AG08395 (cell line): Measurements from ENCODE around the gene FBXO27.
"Not testable (repeated sequence)": the region's sequence is repeated elsewhere in the genome, so short reads cannot be mapped to it uniquely, and the experiment has no call there.

Source experiments
- DNase-seq: peaks from one replicate; pipeline ENCODE4 v3.0.0; 2012; ENCODE audit warnings: mixed read lengths, low spot score

The FBXO27 gene

GRCh38 chr19:39038098-39038497 lies 5.7 kb upstream of the FBXO27 start:
- DNase-seq = peak; percentile 77

GRCh38 chr19:39037194-39037593 lies 4.8 kb upstream of the FBXO27 start:
- no peak for DNase-seq

DNA sequence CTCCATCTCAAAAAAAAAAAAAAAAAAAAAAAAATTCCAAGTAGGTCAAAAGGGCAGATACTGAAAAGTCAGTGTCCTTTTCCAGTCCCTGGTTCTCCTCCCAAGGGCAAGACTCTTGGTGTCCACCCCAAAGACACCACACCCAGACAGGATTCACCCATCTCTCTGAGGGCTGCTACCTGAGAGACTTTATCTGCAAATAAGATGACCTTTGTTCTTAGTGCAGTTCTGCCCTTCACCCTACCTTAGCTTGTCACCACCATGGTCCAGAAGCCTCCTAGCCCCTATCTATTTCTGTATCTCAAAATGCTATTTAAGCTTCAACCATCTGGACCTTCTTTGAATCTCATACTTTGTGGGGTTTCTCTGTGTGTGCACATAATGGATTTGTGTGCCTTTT lies 4.2 kb upstream of the FBXO27 start:
- no peak for DNase-seq

DNA sequence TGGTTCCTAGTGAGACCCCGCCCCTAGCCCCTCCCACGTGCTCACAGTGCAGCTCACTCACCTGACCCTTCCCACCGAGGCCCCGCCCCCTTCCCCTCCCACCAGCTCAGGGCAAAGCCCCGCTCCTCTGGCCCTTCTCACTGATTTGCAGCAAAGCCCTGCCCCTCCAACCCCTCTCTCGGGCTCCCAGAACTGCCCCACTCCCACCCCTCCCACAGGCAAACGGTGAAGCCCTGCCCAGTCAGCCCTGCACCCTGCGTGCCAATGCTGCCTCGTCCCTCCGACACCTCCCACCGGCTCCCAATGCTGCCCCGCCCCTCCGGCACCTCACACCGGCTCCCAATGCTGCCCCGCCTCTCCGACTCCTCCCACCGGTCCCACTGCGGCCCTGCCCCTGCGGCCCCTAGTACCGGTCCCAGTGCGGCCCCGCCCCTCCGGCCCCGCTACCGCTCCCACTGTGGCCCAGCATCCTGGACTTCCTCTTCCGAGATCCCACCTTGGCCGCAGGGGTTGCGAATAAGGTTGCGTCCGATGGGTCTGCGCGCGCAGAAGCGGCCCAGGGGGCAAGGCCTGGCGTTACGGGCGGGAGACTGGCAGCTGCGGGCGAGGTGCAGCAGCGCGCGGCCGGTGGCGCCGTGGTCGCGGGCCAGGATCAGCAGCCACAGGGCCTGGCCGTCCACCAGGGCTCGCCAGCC lies 834 bp downstream of the FBXO27 start:
- DNase-seq = peak; percentile 59

DNA sequence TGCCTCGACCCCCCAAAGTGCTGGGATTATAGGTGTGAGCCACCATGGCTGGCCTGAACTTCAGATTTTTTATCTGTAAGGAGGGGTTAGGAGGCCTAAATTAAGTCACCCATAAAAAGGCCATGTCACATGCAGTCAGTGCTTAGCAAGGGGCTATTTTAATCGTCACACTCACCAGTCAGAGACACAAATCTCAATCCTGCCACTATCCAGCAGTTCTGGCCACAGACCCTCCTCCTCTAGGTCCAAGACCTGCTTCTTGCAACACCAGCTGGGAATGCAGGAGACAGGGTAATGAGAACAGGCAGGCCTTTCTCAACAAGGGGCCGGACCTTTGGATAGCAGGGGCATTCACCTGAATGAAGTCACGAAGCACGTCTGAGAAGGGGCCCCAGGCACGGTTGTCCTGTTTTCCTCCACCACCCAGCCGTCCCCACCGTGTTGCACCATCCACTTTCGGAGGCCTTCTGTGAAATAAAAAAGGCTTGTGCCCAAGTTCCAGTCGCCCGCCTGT lies 1.4 kb downstream of the FBXO27 start:
- DNase-seq = no peak

DNA sequence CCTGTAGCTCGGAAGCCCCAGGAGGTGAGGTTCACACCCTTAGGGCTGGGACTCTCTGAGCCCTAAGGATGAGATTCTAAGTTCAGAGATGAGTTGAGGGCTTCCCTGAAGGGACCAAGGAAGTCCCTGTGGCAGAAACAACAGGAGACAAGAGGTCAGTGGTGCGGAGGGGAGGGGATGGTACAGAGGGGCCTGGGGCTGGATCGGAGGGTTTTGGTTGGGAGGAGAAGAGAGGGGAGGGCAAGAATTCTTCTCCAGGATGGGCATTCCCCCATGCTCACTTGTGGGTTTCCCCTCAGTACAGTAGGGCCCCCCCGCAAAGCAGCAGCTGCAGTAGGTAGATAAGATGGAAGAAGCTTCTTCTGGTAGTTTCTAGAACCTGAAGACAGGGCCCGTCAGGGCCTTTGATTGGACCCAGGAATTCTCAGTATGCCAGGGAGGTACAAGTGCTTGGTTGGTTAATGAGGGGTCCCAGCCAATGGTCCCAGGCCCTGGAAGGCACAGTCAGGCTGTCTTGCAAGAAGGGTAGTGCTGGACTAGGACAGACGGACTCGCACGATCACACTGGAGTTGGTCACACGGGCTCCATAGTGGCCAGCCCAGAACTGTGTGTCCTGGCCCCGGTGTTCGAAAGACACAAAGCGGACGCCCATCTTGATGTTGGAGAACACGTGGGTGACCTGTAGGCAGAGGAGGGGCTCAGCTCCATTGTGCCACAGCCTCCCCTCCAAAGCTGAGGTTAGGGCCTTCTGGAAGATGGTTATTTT lies 7.3 kb downstream of the FBXO27 start:
- no peak for DNase-seq

GRCh38 chr19:39021063-39021462 lies 11.3 kb downstream of the FBXO27 start:
- DNase-seq = no peak

GRCh38 chr19:39017646-39018045 lies 14.7 kb downstream of the FBXO27 start:
- DNase-seq = no peak

- no peak for DNase-seq
Measured at GRCh38 chr19:39017026-39017425, 15.3 kb downstream of the FBXO27 start.

GRCh38 chr19:39014037-39014436 lies 18.3 kb downstream of the FBXO27 start:
- no peak for DNase-seq

- DNase-seq = no peak
Measured at GRCh38 chr19:39009001-39009400, 23.3 kb downstream of the FBXO27 start.

- DNase-seq = no peak
Measured at GRCh38 chr19:39008137-39008536, 24.2 kb downstream of the FBXO27 start.

GRCh38 chr19:39007096-39007495 lies 25.3 kb downstream of the FBXO27 start:
- no peak for DNase-seq

DNA sequence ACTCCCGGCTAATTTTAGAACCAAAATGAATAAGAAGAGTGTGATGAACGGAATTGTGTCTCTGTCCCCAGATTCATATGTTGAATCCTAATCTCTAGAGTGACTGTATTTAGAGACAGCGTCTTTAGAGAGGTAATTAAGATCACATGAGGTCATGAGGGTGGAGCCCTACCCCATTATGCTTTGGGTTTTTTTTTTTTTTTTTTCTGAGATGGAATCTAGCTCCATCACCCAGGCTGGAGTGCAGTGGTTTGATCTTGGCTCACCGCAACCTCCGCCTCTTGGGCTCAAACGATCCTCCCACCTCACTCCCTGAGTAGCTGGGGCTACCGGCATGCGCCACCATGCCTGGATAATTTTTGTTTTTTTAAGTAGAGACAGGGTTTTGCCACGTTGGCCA lies 27.9 kb downstream of the FBXO27 start:
- DNase-seq = no peak

DNA sequence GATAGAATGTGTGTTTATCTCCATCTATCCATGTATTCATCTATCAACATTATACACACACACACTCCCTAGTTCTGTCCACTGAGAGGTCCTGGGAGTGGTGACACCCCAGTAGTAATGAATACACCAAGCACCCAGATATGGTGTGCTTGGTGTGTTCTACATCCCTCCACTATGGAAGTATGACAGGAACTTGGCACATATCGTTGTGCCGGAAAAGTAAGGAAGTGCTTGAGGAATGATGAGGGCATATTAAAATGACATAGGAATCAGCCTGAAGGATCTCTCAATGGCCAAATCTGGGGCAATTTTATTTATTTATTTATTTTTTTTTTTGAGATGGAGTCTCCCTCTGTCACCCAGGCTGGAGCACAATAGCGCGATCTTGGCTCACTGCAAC lies 28.6 kb downstream of the FBXO27 start:
- DNase-seq = no peak

- no peak for DNase-seq
Measured at GRCh38 chr19:39003188-39003587, 29.2 kb downstream of the FBXO27 start.

DNA sequence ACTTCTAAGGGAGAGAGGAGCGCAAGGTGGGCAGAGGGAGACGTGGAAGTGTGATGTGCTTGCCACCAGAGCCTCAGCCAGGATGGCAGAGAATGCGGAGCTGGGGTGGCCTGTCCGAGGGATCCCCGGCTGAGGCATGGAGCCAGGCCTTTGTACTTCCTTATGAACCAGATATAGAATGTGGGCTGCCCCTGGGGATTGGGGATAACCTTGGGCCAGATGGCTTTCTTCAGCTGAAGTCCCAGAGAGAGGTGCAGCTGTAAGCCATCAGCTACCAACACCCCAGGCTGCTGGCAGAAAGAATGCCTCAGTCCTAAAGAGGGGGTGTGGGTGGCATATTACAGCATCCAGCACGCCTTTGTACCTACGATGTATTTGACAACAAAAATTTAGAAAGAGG lies 31.3 kb downstream of the FBXO27 start:
- no peak for DNase-seq

DNA sequence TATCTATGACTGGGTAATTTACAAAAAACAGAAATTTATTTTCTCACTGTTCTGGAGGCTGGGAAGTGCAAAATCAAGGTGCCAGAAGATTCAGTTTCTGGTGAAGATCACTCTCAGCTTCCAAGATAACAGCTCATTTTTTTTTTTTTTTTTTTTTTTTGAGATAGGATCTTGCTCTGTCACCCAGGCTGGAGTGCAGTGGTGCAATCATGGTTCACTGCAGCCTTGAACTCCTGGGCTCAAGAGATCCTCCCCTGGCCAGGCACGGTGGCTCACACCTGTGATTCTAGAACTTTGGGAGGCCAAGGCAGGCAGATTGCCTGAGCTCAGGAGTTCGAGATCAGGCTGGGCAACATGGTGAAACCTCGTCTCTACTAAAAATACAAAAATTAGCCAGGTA lies 34.8 kb downstream of the FBXO27 start:
- DNase-seq = not testable (repeated sequence)

DNA sequence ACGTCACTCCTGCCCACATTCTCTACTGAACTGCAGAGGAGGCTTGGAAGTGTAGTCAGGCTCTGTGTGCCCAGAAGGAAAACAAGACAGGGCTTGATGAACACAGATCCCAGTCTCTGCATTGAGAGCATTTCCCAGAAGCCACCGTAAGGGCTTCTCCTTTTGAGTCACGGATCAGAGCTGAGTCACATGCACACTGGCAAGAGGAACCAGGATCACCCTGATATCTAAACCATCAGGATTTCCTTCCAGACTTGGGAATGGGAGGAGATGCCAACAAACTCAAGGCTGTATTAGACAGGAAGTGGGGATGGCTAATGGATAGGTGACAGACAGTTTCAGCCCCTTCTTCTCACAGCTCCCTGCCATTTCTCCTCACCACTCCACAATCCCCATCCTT lies 39.1 kb downstream of the FBXO27 start:
- peak; percentile 67 for DNase-seq

DNA sequence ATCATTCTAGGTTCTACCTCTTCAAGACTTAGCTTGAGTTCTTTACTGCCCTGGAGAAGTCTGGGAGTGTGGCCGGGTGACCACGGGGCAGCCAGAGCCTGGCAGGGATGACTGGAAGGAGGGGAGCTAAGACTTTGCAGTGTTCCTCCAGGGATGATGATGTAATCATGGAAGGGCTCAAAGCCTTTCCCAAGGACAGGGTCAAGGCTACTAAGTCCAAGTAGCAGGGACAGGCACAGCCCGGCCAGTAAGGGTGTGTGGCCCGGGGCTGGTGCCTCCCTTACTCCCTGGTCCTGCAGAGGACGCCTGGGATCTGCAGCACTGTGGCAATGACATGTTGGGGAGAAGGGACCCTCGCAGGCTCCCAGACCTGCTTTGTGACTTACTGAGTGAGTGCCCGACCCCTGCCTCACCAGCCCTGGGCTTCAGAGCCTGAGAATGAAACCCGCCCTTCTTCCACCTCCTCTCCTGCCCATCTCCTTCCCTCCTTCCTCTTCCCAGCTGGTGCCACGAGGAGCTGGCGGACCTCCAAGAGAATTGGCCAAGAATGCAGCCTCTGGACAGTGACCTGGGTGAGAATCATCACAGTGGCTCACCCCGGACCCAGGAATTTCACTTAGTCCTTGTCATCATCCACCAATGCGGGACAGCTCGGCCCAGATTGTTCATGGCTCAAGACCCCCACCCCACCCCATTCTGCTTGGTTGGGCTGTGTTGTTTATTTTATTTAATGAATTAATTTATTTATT lies 41.2 kb downstream of the FBXO27 start:
- peak; percentile 38 for DNase-seq

- not testable (repeated sequence) for DNase-seq
Measured at GRCh38 chr19:38989614-38990013, 42.7 kb downstream of the FBXO27 start.

DNA sequence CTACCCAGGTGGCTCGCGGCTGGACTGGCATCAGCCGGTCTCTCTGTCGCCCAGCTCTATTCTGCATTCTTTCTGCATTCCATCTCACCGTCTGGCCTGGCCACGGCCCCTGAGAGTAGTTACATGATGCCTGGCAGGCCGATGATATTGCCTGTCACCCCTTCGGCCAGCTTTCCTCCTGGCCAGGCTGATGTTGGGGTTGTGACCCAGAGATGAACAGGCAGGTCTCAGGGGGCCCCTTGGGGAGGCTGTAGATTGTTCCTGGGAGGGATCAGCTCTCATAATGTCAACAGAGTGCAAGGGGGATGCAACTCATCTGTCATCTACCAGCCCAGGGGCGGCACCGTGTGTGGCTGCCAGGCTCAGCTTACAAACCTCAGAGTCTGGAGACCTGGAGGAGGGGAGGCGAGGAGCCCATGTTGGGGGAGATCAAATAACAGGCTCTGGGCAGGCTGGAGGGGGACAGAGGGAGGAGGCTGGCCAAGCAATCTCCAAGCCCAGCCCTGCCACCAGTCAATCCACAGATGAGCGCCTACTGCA lies 43.2 kb downstream of the FBXO27 start:
- peak; percentile 26 for DNase-seq
